MCF 10A (cell line): ENCODE results near the gene LZTFL1. TPM values are rescaled to one million over a fixed set of nuclear protein-coding genes. Genes with fewer than 3 reads are reported as not detected.

Source experiments
- BruUV-seq: library from RNA; stranded (reverse); fragments of 400-500 nt; replicated peaks from 2 replicates; lab custom pipeline; 2021; lab: Mats Ljungman, UMichigan
- CTCF ChIA-PET: fragments of 300-600 bp; sonication (Branson Sonifier 250); formaldehyde crosslinking; extraction: SDS; loops from one replicate; lab custom pipeline; 2021; ENCODE audit warnings: antibody characterized with exemption, inconsistent platforms; lab: Yijun Ruan, JAX
- POLR2A ChIA-PET: fragments of 300-600, 350-650 bp; sonication (Branson Sonifier 250); formaldehyde crosslinking; extraction: SDS; loops from one replicate; lab custom pipeline; 2020; ENCODE audit warnings: antibody characterized with exemption, inconsistent platforms; lab: Yijun Ruan, JAX
- DNase-seq: peaks from one replicate; pipeline ENCODE4 v3.0.0-alpha.2; 2018; ENCODE audit not compliant: unreplicated experiment
- H3K27ac Mint-ChIP-seq: one replicate; pipeline ENCODE4 v1.8.0; 2022; ENCODE audit warnings: mild to moderate bottlenecking, low read depth, mixed read lengths; ENCODE audit not compliant: unreplicated experiment
- H3K27me3 Mint-ChIP-seq: one replicate; pipeline ENCODE4 v1.8.0; 2022; ENCODE audit warnings: mixed read lengths; ENCODE audit not compliant: insufficient read depth, unreplicated experiment
- H3K36me3 Mint-ChIP-seq: one replicate; pipeline ENCODE4 v1.8.0; 2022; ENCODE audit warnings: mild to moderate bottlenecking, moderate library complexity, mixed read lengths; ENCODE audit not compliant: insufficient read depth, unreplicated experiment
- H3K4me1 Mint-ChIP-seq: one replicate; pipeline ENCODE4 v1.8.0; 2022; ENCODE audit warnings: mixed read lengths; ENCODE audit not compliant: insufficient read depth, unreplicated experiment
- H3K4me3 Mint-ChIP-seq: one replicate; pipeline ENCODE4 v1.8.0; 2022; ENCODE audit warnings: mild to moderate bottlenecking, moderate library complexity, mixed read lengths; ENCODE audit not compliant: unreplicated experiment
- H3K9me3 Mint-ChIP-seq: one replicate; pipeline ENCODE4 v1.8.0; 2022; ENCODE audit warnings: mixed read lengths; ENCODE audit not compliant: unreplicated experiment
- CTCF ChIP-seq: fragments of 200-600 bp; IDR thresholded peaks from one replicate; pipeline ENCODE4 v1.8.0; 2022; ENCODE audit warnings: antibody characterized with exemption, mild to moderate bottlenecking; ENCODE audit not compliant: unreplicated experiment
- intact Hi-C: fragments of 100-400 bp; cut with micrococcal nuclease; formaldehyde crosslinking; loops from 2 replicates; pipeline ENCODE4 v1.14.1; 2022
- total RNA-seq: library from RNA; stranded (reverse); gene quantifications from 2 replicates; pipeline ENCODE4 v1.2.3, GENCODE V29; 2022

The LZTFL1 gene
- total RNA-seq, 1 experiment from 2014 or later = 30.5 TPM

DNA sequence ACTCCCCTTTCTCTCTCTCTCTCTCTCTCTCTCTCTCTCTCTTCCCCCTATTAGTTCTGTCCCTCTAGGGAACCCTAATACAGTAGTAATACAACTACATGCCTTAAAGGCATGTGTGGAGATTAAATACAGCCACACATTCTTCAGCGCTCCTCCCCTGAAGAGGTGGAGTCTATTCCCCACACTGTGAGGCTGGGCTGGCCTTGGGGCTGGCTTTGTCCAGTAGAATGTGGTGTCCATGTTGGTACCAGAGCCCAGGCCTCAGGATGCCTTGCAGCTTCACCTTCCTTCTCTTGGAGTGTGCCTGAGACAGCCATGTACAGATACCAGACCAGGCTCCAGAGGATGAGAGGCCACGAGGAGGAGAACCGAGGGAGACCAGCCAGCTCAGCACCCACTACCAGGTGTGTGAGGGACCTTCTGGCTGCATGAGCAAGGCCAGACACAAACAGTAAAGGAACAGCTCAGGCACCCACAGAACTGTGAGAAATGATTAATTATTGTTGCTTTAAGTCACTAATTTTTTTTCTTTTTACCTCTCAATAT, 56.2 kb downstream of the LZTFL1 start:
- ChIA-PET POLR2A (no interaction called here), CTCF (no interaction called here)
- no TSS peak for BruUV-seq
- Mint-ChIP-seq H3K4me3 (no peak overlapping the region), H3K27me3 (peaks cover 34% of the 10 kb centered on the region), H3K36me3 (no peaks in the 10 kb centered on the region), H3K9me3 (peaks cover 15% of the 10 kb centered on the region), H3K27ac (no peak overlapping the region), H3K4me1 (no peaks in the 10 kb centered on the region)
- intact Hi-C loops = no loop called here
- no peak for DNase-seq
- TF ChIP-seq CTCF = no peak

DNA sequence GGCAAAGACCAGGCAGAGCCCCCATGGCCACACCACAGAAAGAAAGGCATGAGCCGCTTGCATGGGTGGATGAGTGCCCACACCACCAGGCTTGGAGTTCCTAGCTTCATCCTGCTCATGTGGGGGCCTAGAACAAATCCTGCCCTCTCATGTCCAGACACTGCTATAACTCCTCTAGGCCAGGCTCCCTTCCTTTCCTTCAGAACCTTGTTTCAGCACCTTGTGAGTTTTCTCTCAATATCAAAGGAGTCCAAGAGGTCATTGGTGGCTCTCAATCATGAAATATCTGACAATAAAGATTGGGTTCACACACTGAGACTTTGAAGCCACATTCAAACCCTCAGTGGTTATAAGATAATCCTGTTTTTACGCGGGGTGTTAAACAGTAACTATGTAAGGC, 58.3 kb downstream of the LZTFL1 start:
- no peak overlapping the region for H3K27ac Mint-ChIP-seq
- H3K4me1 Mint-ChIP-seq = no peaks in the 10 kb centered on the region
- intact Hi-C loops = no loop called here

DNA sequence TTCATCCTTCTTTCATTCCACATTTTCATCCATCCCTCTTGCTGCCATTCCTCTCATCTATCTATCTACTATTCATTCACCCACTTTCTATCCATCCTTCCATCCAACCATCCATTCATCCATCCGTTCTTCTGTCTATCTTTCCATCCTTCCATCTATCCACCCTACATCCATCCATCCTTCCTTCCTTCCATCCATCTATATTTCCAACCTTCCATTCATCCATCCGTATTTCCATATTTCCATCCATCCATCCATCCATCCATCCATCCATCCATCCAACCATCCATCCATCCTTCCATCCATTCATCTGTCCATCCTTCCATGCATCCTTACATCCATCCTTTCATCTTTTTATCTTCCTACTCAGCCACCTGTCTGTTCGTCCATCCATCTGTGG, 59.5 kb downstream of the LZTFL1 start:
- no peak overlapping the region for H3K27ac Mint-ChIP-seq
- intact Hi-C loops = no loop called here
- no peak for DNase-seq
- peaks cover 21% of the 10 kb centered on the region for H3K27me3 Mint-ChIP-seq
- POLR2A ChIA-PET = no interaction called here
- CTCF ChIA-PET = interaction anchor here (0.6 kb wide), 1 partner anchor 16 kb away, joined by 3 read pairs; no protein-coding TSS in a partner anchor
- BruUV-seq = no TSS peak
- no peaks in the 10 kb centered on the region for H3K36me3 Mint-ChIP-seq
- no peak for TF ChIP-seq CTCF
- no peaks in the 10 kb centered on the region for H3K4me1 Mint-ChIP-seq
- H3K4me3 Mint-ChIP-seq = no peak overlapping the region
- H3K9me3 Mint-ChIP-seq = no peaks in the 10 kb centered on the region

More for the DNA sequence above, 58.3 kb downstream of the LZTFL1 start:
- Mint-ChIP-seq H3K27me3 (peaks cover 25% of the 10 kb centered on the region), H3K36me3 (no peaks in the 10 kb centered on the region), H3K4me3 (no peak overlapping the region), H3K9me3 (no peaks in the 10 kb centered on the region)
- DNase-seq = no peak
- TF ChIP-seq CTCF = no peak
- BruUV-seq = no TSS peak
- ChIA-PET POLR2A (interaction anchor here (0.6 kb wide), 1 partner anchor 141 kb away, joined by 3 read pairs; no protein-coding TSS in a partner anchor), CTCF (no interaction called here)

DNA sequence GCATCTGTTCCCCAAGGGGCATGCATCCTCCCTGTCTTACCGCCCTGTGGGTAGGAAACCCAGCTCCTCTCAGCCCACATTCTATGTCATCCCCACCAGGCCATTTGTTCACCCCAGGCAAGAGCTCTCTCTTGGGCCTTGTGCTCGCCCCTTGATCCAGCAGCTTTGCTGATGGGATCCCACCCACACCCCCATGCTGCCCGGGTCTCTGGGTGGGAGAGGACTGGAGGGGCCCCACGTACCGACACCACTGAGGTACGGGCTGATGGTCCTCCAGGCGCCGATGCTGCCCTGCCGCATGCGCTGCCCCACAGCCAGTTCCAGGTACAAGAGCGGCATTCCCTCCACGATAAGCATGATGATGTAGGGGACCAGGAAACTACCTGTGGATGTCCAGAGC, 60.1 kb downstream of the LZTFL1 start:
- Mint-ChIP-seq H3K9me3 (no peaks in the 10 kb centered on the region), H3K36me3 (no peaks in the 10 kb centered on the region), H3K27ac (no peak overlapping the region), H3K4me1 (no peaks in the 10 kb centered on the region), H3K4me3 (no peak overlapping the region), H3K27me3 (peaks cover 15% of the 10 kb centered on the region)
- intact Hi-C loops = no loop called here
- CTCF ChIA-PET = interaction anchor here (0.6 to 1.2 kb wide), 2 partner anchors 15 to 20 kb away, joined by 3 to 5 read pairs; no protein-coding TSS in a partner anchor
- no peak for DNase-seq
- POLR2A ChIA-PET = no interaction called here
- no TSS peak for BruUV-seq
- no peak for TF ChIP-seq CTCF
